Measurements from ENCODE around the gene CDHR3.

The CDHR3 gene

GRCh38 chr7:106054156-106054910 lies 91.3 kb downstream of the CDHR3 start:
- DNase-seq = no peak

DNA sequence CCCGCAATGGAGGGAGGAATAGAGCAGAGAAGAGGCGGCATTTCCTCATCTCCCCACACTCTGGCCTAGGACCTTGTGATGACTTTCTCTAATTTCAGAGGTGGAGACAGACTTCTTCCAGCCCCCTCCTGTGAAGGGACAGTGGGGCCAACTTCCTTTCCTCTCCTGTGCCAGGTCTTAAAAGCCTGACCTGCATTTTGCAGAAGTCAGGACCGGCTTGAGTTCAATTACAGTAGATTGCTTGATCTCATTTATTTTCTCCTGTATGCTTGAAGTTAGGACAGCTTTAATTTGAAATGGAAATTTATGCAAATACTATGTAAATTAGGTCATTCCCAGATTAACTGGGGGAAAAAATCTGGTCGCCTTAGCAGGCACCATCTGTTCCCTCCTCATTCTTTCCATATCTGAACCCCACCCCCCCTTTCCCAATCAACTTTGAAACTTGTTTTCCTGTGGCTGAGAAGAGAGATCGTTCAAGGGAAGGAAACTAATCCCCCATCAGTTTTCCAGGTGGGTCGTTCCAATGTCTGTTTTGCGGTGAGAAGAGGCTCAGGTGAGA lies 92.0 kb downstream of the CDHR3 start:
- DNase-seq = no peak

GRCh38 chr7:106056513-106057203 lies 93.6 kb downstream of the CDHR3 start:
- DNase-seq = peak; percentile 74

GRCh38 chr7:106057204-106057961 lies 94.3 kb downstream of the CDHR3 start:
- DNase-seq = no peak

- no peak for DNase-seq
Observed at GRCh38 chr7:106057962-106058927, 95.2 kb downstream of the CDHR3 start.

DNA sequence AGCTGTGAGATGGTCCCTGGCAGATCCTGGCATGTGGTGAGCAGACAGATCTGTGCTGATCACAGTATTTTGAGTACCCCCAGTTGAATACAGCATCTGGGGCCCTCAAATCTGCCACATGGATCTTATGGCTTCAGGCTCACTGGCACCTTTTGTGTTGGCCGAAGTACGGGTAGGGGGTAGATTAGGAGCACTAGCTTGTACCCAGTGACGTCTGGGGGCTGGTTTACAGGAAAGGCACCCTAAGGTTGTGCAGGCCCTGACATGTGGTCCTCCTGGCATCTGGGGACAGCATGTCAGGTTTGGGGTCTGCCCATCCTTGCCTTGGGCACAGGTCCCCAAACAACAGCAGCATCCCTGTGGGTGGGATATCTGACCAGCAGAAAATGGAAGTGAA lies 95.9 kb downstream of the CDHR3 start:
- DNase-seq = no peak

- no peak for DNase-seq
Observed at GRCh38 chr7:106059556-106059955, 96.5 kb downstream of the CDHR3 start.

- no peak for DNase-seq
Observed at GRCh38 chr7:106060394-106060920, 97.4 kb downstream of the CDHR3 start.

DNA sequence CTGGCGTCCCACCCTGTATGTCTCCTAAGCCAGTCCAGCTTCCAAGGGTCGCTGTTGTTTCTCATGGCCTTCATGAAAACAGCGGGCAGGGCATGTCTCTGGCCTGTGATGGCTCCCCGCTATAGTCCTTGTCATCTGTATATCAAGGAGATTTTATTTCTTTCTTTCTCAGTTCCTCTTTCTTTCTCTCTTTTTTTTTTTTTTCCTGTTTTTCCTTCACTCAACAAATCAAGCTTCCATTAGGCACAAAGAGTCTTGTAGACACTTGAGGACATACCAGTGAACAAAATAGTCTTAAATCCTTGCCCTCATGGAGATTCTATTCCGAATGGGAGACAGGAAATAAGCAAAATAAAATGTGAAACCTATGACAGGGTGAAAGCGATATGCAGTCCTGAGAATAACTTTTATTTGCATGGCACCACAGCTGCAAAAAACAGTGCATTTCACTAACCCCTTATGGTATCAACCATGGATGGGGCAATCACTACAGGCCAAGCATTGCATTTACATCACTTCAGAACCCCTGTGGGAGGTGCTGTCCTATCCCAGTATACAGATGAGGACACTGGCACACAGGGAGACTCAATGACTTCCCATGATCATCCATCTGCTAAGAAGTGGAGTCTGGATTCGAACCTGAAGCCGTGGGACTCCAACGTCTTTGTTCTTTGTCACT lies 98.4 kb downstream of the CDHR3 start:
- DNase-seq = no peak

DNA sequence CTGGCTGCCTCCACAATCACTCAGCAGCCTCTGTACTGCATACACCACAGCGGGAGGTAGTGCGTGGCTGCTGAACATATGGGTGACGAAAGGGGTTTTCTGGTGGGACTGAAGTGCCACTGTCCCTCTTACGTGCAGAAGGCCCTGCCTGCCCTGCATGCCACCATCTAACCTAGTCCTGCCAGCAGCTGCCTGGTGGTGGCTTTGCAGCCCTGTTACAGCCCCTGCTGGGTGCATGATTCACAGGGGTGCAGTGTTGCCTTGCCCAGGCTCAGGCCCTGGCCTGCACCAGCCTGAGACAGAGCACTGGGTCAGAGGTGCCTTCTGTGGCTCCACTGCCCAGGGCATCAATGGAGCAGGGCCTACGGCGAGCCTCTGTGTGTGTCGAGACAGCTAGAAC lies 98.9 kb downstream of the CDHR3 start:
- DNase-seq = no peak

DNA sequence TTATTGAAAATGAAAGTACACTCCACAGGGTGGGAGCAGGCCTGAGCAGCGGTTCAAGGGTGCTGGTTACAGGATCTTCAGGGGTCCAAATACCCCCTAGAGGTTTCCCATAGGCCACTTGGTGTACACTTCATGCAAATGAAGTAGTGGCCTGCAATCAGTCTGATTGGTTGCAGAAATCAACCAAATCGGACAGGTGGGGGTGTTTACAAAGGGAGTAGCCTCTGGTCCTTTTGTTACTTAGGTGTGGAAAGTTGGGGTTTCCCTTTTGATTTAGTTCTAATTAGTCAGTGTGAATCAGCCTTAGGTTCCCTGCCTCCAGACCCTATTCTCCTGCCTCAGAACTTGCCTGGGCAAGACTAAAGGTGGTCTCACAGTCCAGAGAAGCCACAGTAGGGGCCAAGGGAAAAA lies 99.5 kb downstream of the CDHR3 start:
- no peak for DNase-seq

DNA sequence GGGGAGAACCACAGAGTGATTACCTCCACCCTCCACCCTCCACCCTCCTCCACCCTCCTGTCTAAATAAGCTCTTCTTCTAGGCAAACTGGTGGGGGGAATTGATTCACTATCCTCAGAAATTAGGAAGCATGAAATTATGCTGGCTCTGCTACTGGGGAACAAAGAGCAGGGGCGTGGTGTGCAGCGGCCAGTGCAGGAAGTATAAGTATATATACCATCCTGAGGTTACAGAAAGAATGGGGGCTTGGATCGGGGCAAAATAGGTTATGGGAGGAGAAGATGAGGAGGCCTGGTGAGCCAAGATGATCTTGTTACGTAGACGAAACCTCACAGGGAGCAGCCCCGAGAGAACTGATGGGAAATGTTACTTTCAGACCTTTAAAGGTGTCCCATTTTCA lies 100.0 kb downstream of the CDHR3 start:
- DNase-seq = no peak

DNA sequence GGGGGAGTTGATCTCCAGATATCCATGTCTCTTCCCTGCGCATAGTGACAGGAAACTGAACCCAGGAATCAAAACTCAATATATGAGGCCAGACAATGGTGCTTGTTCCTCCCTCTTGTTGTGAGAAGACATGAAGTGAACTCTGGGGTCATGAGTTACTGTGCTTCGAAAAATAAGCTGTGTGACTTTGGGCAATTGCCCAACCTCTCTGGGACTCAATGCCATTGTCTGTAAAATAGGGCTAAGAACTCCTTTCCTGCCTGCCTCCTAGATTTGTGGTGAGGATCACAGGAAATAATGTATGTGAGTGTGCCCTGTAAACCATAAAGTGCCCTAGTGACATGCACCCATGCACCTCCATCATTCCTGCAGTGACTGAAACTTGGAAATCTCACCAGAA lies 100.6 kb downstream of the CDHR3 start:
- DNase-seq = no peak

DNA sequence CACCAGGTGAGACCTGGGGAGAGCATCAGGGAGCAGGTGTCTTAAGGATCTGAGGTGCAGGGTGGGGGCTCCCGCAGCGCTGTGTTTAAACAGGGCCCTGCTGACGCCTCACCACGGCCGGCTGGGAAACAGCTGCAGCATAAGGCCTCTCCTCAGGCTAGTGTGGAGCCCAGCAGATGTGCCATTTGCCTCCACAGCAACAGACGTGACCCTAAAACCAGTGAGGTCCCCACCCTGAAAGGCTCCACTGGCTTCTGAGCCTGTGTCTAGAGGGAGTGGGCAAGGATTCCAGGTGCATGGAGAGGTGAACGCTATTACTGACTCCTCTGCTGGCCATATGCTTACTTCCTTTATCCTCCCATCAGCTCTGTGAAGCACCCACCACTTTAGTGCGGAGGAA lies 101.3 kb downstream of the CDHR3 start:
- no peak for DNase-seq

- DNase-seq = no peak
Observed at GRCh38 chr7:106064771-106065574, 101.9 kb downstream of the CDHR3 start.

- no peak for DNase-seq
Observed at GRCh38 chr7:106065575-106066500, 102.8 kb downstream of the CDHR3 start.

- no peak for DNase-seq
Observed at GRCh38 chr7:106067678-106068077, 104.6 kb downstream of the CDHR3 start.

GRCh38 chr7:106068538-106068961 lies 105.5 kb downstream of the CDHR3 start:
- no peak for DNase-seq

DNA sequence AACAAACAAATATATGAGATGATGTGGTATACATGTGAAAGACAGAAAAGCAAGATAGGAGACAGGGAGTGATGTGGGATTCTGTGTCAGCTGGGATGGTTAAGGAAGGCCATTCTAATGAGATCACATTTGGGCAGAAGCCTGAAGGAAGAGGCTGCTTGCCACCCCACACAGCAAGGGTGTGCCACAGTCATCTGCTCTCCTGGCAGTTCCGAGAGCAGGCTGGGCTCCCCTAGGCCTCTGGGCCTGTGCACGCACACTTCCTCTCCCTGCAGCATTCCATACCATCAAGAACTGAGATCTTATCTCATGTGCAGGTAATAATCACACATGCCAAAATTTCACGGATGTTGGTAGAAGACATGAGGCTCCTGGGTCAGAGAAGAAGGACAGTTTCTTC lies 105.9 kb downstream of the CDHR3 start:
- DNase-seq = no peak
